Panc1 (cell line): Measurements from ENCODE around the gene OR5V1. TPM values are rescaled to one million over a fixed set of nuclear protein-coding genes. Genes with fewer than 3 reads are reported as not detected.

Experiments used
- ATAC-seq: fragments of 200-7000 bp; cut with Tn5 transposase; 2 replicates; pipeline ENCODE4 v1.9.1; 2020; ENCODE audit warnings: mild to moderate bottlenecking, moderate library complexity
- BruUV-seq: library from RNA; stranded (reverse); fragments of 400-500 nt; replicated peaks from 2 replicates; lab custom pipeline; 2021; lab: Mats Ljungman, UMichigan
- CTCF ChIA-PET: fragments of 300-600 bp; sonication (Branson Sonifier 250); formaldehyde crosslinking; loops from one replicate; lab custom pipeline; 2022; ENCODE audit warnings: antibody characterized with exemption; lab: Charles Lee
- POLR2A ChIA-PET: fragments of 300-600 bp; sonication (Branson Sonifier 250); formaldehyde crosslinking; loops from one replicate; lab custom pipeline; 2022; ENCODE audit warnings: antibody characterized with exemption; lab: Charles Lee
- DNase-seq: peaks from one replicate; pipeline ENCODE4 v3.0.0-alpha.2; 2010; ENCODE audit warnings: low read depth, low spot score
- H3K27ac ChIP-seq: 2 replicates; pipeline ENCODE4 v1.5.1; 2011; ENCODE audit warnings: mild to moderate bottlenecking, low read length, inconsistent platforms
- H3K27me3 ChIP-seq: fragments of 200-500 bp; sonication (Bioruptor generic); 2 replicates; pipeline ENCODE4 v1.6.0; 2014; ENCODE audit warnings: low read length, inconsistent platforms; ENCODE audit not compliant: control insufficient read depth, insufficient read depth
- H3K36me3 ChIP-seq: fragments of 200-500 bp; sonication (Bioruptor generic); 2 replicates; pipeline ENCODE4 v1.5.1; 2014; ENCODE audit warnings: inconsistent platforms, mild to moderate bottlenecking, low read length, moderate library complexity; ENCODE audit not compliant: control insufficient read depth, insufficient read depth
- H3K4me1 ChIP-seq: 2 replicates; pipeline ENCODE4 v1.5.1; 2011; ENCODE audit warnings: inconsistent platforms, mild to moderate bottlenecking, low read length, moderate library complexity; ENCODE audit not compliant: control insufficient read depth, insufficient read depth
- H3K4me3 ChIP-seq, 2 experiments: 2 replicates each; pipeline ENCODE4 v1.5.1; 2011 to 2012; ENCODE audit warnings: low read depth in 2 of 2, low read length in 2 of 2, mild to moderate bottlenecking in 2 of 2, inconsistent platforms in 1 of 2, moderate library complexity in 1 of 2
- H3K9me3 ChIP-seq: fragments of 200-500 bp; sonication (Bioruptor generic); 2 replicates; pipeline ENCODE4 v1.5.1; 2014; ENCODE audit warnings: low read depth, mild to moderate bottlenecking, inconsistent platforms, low read length, moderate library complexity; ENCODE audit not compliant: control insufficient read depth, insufficient read depth
- POLR2AphosphoS5 ChIP-seq: IDR thresholded peaks from 2 replicates; pipeline ENCODE4 v1.6.1; 2012; ENCODE audit warnings: mild to moderate bottlenecking, low read depth, low read length, moderate library complexity
- SIN3A ChIP-seq: IDR thresholded peaks from 2 replicates; pipeline ENCODE4 v1.6.1; 2012; ENCODE audit warnings: low read depth, mild to moderate bottlenecking, low read length, moderate library complexity, borderline replicate concordance; ENCODE audit not compliant: insufficient read depth
- TCF7L2 ChIP-seq: IDR thresholded peaks from 2 replicates; pipeline ENCODE4 v1.6.1; 2011; ENCODE audit warnings: mild to moderate bottlenecking, low read depth, low read length, inconsistent platforms
- in situ Hi-C: cut with HindIII; loops from 2 replicates; pipeline ENCODE4 v1.10.0; 2016; ENCODE audit warnings: low sequenced_read_pairs, low pct_unique_long_range_greater_than_20kb
- intact Hi-C: fragments of 100-400 bp; cut with micrococcal nuclease; formaldehyde crosslinking; loops from one replicate; pipeline ENCODE4 v1.10.0; 2022; ENCODE audit not compliant: unreplicated experiment
- total RNA-seq: library from RNA; stranded (reverse); gene quantifications from one replicate; pipeline ENCODE4 v1.2.1, GENCODE V29; 2021; ENCODE audit not compliant: unreplicated experiment
- TF ChIP-seq, protein P1 (sequence below): fragments of 450-650 bp; IDR thresholded peaks from 2 replicates; pipeline ENCODE4 v1.5.1; 2017; ENCODE audit warnings: mild to moderate bottlenecking
- TF ChIP-seq, protein P2 (sequence below), 2 experiments: IDR thresholded peaks; 2 replicates each; pipeline ENCODE4 v1.6.1; 2011 to 2012; ENCODE audit warnings: low read depth in 2 of 2, control low read depth in 1 of 2, low read length in 1 of 2, mild to moderate bottlenecking in 1 of 2, moderate library complexity in 1 of 2; ENCODE audit not compliant: insufficient read depth in 1 of 2

OR5V1 gene
- total RNA-seq, 1 experiment from 2014 or later, result not detected

DNA sequence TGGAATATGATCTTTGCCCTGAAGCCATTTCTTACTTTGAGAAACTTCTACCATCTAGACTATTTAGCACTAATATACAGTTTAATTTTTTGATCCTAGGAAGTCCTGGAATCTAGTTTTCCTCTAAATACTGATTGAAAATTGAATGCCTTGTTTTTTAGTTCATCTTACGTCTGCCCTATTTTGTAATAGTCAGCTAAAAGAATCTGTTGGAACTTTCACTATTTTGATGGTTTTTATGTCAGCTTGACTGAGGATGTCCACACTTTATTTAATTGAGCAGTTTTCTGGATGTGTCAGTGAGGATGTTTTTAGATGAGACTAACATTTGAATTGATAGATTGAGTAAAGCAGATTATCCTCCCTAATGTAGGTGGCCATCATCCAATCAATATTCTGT lies 35.1 kb upstream of the OR5V1 start:
- in situ Hi-C loops (no loop called here), intact Hi-C loops (no loop called here)

DNA sequence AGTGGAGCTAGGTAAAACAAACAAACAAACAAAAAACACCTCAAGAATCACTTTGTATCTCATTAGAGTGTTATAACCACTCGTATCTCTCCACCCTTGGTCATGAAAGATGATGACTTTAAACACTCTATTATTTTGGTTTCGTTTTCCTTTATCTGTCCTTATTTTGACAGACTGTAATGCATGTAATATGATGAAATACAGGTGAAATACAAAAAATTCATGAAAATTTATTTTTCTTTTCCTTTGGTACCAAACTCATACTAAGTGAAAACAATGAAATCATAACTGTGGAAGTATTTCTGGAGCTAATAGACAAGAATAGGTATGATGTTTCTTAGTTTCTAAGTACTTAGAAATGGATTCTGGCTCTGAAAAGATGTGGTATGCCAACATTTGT lies 30.9 kb upstream of the OR5V1 start:
- ATAC-seq (no peak), DNase-seq (no peak)
- H3K9me3 ChIP-seq, result no peaks in the 10 kb centered on the region
- no peak overlapping the region for H3K27ac ChIP-seq
- no peaks in the 10 kb centered on the region for H3K4me1 ChIP-seq
- no peak overlapping the region for H3K4me3 ChIP-seq
- CTCF ChIA-PET, result no interaction called here
- intact Hi-C loops (no loop called here), in situ Hi-C loops (no loop called here)
- TF ChIP-seq, protein P1, sequence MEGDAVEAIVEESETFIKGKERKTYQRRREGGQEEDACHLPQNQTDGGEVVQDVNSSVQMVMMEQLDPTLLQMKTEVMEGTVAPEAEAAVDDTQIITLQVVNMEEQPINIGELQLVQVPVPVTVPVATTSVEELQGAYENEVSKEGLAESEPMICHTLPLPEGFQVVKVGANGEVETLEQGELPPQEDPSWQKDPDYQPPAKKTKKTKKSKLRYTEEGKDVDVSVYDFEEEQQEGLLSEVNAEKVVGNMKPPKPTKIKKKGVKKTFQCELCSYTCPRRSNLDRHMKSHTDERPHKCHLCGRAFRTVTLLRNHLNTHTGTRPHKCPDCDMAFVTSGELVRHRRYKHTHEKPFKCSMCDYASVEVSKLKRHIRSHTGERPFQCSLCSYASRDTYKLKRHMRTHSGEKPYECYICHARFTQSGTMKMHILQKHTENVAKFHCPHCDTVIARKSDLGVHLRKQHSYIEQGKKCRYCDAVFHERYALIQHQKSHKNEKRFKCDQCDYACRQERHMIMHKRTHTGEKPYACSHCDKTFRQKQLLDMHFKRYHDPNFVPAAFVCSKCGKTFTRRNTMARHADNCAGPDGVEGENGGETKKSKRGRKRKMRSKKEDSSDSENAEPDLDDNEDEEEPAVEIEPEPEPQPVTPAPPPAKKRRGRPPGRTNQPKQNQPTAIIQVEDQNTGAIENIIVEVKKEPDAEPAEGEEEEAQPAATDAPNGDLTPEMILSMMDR, result no peak
- no peak for TF ChIP-seq POLR2AphosphoS5
- TF ChIP-seq, protein P2, sequence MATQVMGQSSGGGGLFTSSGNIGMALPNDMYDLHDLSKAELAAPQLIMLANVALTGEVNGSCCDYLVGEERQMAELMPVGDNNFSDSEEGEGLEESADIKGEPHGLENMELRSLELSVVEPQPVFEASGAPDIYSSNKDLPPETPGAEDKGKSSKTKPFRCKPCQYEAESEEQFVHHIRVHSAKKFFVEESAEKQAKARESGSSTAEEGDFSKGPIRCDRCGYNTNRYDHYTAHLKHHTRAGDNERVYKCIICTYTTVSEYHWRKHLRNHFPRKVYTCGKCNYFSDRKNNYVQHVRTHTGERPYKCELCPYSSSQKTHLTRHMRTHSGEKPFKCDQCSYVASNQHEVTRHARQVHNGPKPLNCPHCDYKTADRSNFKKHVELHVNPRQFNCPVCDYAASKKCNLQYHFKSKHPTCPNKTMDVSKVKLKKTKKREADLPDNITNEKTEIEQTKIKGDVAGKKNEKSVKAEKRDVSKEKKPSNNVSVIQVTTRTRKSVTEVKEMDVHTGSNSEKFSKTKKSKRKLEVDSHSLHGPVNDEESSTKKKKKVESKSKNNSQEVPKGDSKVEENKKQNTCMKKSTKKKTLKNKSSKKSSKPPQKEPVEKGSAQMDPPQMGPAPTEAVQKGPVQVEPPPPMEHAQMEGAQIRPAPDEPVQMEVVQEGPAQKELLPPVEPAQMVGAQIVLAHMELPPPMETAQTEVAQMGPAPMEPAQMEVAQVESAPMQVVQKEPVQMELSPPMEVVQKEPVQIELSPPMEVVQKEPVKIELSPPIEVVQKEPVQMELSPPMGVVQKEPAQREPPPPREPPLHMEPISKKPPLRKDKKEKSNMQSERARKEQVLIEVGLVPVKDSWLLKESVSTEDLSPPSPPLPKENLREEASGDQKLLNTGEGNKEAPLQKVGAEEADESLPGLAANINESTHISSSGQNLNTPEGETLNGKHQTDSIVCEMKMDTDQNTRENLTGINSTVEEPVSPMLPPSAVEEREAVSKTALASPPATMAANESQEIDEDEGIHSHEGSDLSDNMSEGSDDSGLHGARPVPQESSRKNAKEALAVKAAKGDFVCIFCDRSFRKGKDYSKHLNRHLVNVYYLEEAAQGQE (IDR thresholded peaks at IDR 0.05; ENCODE audit: insufficient read depth in 1 of 2, low read depth in 2 of 2, low read length in 1 of 2), result no peak
- no peak for TF ChIP-seq TCF7L2
- TF ChIP-seq SIN3A, result no peak
- BruUV-seq, result no TSS peak
- peaks cover 2% of the 10 kb centered on the region; the same call in 1 of the 2 replicates for H3K27me3 ChIP-seq
- POLR2A ChIA-PET, result no interaction called here
- H3K36me3 ChIP-seq, result no peaks in the 10 kb centered on the region

More for the DNA sequence above, 35.1 kb upstream of the OR5V1 start:
- BruUV-seq, result no TSS peak
- no peaks in the 10 kb centered on the region for H3K36me3 ChIP-seq
- H3K9me3 ChIP-seq, result no peaks in the 10 kb centered on the region
- DNase-seq (no peak), ATAC-seq (no peak)
- H3K4me1 ChIP-seq, result no peaks in the 10 kb centered on the region
- no peak overlapping the region for H3K27ac ChIP-seq
- H3K4me3 ChIP-seq, result no peak overlapping the region
- ChIA-PET CTCF (no interaction called here), POLR2A (no interaction called here)
- TF ChIP-seq SIN3A (no peak), TCF7L2 (no peak), POLR2AphosphoS5 (no peak)
- TF ChIP-seq, protein P1, result no peak
- TF ChIP-seq, protein P2 (IDR thresholded peaks at IDR 0.05; ENCODE audit: insufficient read depth in 1 of 2, low read depth in 2 of 2, low read length in 1 of 2), result no peak
- no peaks in the 10 kb centered on the region; the same call in 1 of the 2 replicates for H3K27me3 ChIP-seq
